Measurements from ENCODE around the gene DNAH10.

The DNAH10 gene

DNA sequence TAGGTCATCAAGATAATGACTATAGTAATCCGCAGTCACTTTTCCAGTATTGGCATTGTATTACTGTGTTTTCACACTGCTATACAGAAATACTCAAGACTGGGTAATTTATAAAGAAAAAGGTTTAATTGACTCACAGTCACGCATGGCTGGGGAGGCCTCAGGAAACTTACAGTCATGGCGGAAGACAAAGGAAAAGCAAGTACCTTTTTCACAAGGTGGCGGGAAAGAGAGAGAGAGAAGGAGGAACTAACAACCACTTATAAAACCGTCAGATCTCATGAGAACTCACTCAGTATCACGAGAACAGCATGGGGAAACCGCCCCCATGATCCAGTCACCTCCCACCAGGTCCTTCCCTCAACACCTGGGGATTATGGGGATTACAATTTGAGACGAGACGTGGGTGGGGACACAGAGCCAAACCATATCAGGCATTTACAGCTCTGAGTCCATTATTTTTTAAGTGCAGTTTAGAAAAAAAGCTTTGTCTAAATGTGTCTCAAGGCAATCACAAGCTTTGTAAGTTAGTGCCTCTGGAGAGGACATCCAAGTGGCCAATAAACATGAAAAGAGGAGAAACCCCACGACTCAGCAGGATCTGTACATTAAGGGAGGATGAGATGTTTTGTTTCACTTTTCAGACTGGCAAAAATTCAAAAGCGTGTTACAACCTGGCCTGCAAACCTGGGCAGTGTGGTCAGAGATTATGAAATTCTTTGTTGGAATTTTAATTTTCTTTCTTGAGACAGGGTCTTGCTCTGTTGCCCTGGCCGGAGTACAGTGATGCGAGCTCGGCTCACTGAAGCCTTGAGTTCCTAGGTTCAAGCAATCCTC lies 82.0 kb downstream of the DNAH10 start:
- no peak for DNase-seq

DNA sequence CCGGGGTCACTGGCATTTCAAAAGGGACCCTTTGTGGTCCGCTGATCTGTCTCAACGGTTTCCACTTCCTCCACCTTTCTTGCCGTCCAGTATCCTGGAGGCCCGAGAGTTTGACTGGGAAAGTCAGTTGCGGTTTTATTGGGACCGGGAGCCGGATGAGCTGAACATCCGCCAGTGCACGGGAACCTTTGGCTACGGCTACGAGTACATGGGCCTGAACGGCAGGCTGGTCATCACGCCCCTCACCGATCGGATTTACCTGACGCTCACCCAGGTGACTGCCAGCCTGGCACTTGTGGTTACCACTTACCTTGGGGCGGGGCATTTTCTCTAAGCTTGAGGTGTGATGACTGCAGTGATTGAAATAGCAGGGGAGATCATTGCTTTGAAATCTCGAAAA lies 83.8 kb downstream of the DNAH10 start:
- DNase-seq, result no peak

- no peak for DNase-seq
These were observed 84.2 kb downstream of the DNAH10 start for GRCh38 chr12:123846340-123846739.

DNA sequence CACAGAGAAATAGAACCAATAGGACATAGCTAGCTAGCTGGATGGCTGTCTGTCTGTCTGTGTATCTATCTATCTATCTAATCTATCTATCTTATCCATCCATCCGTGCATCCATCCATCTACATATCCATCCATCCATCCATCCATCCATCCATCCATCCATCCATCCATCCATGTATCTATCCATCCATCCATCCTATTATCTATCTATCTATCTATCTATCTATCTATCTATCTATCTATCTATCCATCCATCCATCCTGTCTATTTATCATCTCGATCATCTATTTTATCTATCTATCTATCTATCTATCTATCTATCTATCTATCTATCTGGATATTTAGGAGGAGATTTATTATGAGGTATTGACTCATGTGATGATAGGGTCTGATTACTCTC lies 84.9 kb downstream of the DNAH10 start:
- no peak for DNase-seq

GRCh38 chr12:123847876-123848275 lies 85.8 kb downstream of the DNAH10 start:
- no peak for DNase-seq

DNA sequence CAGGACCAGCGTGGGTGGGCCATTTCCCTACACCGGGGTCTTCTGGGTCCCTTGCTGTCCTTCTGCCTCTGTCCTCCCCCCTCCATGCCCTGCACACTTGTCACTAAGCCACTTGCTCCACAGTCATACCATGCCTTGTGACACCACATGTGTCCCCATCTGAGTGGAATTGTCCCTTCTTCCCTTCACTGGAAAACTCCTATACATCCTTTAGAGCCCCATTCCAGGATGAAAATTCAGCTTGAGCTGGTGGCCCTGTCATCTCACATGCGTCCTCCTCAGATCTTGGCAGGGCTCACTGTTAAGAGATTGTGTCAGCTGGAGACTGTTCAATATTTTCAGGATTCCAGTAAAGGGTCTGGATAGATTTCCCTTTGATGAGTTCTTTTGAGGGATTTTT lies 87.4 kb downstream of the DNAH10 start:
- no peak for DNase-seq

- DNase-seq, result no peak
These were observed 88.4 kb downstream of the DNAH10 start for GRCh38 chr12:123850246-123851134.

DNA sequence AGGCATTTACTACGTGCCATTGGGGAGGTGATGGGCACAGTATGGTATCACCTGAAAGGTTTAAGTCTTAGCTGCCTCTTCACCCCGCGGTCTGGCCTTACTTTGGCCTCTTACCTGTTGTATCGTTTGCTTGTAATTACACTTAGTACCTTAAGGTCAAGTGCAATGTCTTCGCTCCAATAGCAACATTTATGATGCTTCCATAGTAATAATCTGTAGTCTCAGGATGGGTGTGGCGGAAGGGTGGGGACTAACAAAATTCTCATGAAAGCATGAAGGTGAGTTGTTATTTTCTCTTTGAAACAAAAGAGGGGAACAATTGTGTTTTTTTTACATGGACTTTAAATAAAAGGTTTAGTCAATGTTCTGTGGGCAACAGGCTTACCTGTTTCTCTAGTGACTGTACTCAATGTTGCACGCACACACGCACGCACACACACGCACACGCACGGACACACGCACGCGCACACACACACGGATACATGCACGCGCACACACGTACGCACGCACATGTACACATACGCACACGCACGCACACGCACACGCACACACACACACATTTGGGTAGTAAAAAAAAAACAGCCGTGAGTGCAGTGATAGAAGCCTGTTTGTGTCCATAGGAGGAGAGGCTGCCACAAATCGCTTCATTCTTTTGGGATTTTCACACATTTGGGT lies 91.4 kb downstream of the DNAH10 start:
- no peak for DNase-seq

GRCh38 chr12:123854232-123854631 lies 92.1 kb downstream of the DNAH10 start:
- no peak for DNase-seq

GRCh38 chr12:123854918-123855317 lies 92.8 kb downstream of the DNAH10 start:
- DNase-seq, result no peak

DNA sequence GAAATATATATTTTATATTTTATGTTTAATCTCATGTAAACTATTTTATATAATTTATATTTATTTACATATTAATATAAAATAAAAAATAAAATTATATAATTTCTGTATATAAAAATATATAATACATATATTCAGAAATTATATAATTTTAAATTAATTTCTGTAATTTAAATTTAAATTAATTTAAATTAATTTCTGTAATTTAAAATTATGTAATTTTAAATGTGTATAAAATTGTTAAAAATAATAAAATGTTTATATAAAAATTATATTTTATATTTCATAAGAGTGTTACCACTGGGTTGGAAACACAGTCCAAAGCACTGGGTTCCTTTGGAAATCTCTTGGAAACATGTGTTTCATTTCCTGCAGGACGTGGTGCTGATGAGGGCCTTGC lies 94.6 kb downstream of the DNAH10 start:
- no peak for DNase-seq

DNA sequence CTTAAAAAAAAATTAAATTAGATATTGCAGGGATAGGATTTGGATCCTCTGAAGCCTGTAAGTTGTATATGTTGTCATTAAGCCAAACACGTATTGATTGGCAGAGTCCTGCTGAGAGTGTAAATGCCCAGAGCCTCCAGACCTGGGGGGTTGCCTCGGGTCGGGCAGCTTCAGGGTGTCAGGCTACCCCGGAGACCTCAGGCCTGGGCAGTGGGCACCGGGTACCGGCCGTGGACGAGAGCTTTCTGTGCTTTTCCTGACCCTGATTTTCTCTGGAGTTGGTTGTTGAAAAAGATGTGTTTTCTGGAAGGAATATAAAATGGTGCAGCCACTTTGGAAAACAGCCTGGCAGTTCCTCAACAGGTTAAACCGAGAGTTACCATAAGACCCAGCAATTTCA lies 96.1 kb downstream of the DNAH10 start:
- no peak for DNase-seq

DNA sequence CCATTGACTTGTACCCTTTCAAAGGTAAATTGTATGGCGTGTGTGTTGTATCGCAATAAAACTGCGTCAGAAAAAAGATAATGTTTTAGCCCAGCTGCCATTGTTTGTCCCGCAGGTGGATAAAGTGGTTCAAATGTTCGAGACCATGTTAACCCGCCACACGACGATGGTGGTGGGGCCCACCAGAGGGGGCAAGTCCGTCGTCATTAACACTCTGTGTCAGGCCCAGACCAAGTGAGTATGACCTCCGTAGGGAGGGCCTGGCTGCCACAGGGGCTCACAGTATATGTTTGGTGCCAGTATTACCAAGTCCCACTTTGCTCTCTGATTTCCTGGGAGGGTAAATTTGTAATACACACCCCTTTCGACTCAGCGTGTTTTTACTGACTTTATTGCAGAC lies 96.9 kb downstream of the DNAH10 start:
- no peak for DNase-seq

- peak in 1 of 56 donors; percentile 10 for DNase-seq
These were observed 98.3 kb downstream of the DNAH10 start for GRCh38 chr12:123860377-123860776.

DNA sequence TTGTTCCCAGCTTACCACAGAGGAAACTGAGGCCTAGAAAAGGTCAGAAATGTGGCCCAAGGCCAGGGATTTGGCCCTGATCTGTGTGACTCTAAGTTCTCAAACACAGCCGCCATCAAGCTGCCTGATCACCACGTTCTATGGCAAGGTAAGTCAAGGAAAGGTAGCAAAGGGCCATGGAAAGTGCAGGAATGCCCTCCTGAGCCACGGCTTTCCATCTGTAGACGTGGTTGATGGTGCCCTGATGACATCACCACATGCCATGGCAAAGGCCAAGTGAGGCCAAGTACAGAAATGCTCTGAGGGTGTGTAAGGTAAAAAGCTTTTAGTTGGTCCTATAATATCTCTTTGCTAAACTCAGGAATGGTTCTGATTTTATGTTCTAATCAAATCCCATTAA lies 99.3 kb downstream of the DNAH10 start:
- no peak for DNase-seq

GRCh38 chr12:123867141-123867540 lies 105.0 kb downstream of the DNAH10 start:
- no peak for DNase-seq

DNA sequence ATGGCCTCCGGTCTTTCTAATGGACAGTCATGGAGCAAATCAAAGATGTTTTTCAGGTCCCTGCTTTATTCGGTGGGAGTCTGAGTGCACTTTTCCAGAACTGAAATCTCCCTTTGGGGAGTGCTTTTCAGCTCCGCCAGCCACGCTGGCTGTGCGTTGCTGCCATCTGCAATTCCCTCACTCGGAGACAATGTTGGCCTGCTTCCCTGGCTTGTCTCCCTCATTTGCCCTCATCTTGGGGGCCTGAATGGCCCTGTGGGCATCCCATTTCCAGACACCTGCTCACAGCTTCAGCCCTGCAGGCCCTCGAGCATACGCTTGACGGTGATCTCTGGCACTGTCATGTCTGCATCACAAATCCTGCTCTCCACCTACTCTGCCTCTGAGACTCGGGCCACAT lies 106.7 kb downstream of the DNAH10 start:
- DNase-seq, result peak in 1 of 56 donors; percentile 5

DNA sequence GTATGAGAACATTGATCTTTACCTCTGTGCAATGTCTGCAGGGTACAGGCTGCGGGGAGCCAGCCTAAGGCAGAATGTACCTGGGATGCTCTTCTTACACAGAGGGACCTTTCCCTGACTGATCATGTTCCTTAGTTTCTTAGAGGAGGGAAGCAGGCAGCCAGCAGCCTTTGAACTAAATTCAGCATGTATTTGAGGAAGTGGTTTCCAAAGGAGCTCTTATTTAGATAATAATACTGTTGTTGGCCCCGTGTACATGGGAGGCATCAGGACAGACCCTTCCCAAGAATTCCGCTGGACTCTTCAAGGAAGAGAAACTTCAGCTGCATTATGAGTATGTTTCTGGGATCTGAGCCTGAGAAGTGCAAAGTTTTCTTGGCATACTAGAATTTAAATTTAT lies 111.7 kb downstream of the DNAH10 start:
- DNase-seq, result no peak

- no peak for DNase-seq
These were observed 115.9 kb downstream of the DNAH10 start for GRCh38 chr12:123877968-123878367.

DNA sequence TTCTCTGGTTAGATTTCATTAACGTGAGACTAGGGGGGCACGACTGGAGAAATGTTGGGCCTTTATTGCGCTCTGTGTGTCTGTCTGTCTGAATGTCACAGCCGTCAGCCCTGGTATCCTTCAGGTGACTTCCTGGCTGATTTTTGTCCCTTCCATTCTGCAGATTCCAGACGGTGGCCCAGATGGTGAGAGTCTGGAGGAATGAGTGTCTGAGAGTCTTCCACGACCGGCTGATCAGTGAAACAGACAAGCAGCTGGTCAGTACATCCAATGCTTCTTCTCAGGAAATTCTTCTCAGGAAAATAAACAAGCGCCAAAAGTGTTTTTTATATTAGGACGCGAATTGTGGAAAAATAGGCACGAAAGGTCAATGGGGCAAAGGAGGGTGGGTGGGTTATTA lies 117.0 kb downstream of the DNAH10 start:
- DNase-seq, result no peak

- DNase-seq, result no peak
These were observed 117.6 kb downstream of the DNAH10 start for GRCh38 chr12:123879691-123880090.

GRCh38 chr12:123882161-123882705 lies 120.1 kb downstream of the DNAH10 start:
- no peak for DNase-seq
